OCI-LY1 (cell line): ENCODE measurements around the gene CNTNAP4.

Source experiments
- H2AFZ ChIP-seq: fragments of 200-600 bp; sonication (generic), shearing (Covaris generic); 2 replicates; pipeline ENCODE4 v1.6.0; 2014; ENCODE audit warnings: antibody characterized with exemption, mild to moderate bottlenecking, low read length
- H3F3A ChIP-seq: fragments of 200-600 bp; sonication (generic), shearing (Covaris generic); 2 replicates; pipeline ENCODE4 v1.6.0; 2014; ENCODE audit warnings: mild to moderate bottlenecking, antibody characterized with exemption, low read length, moderate library complexity; ENCODE audit not compliant: insufficient read depth
- H3K27ac ChIP-seq: fragments of 200-600 bp; sonication (generic); 2 replicates; pipeline ENCODE4 v1.5.1; 2014; ENCODE audit warnings: low read length, mixed run types, mild to moderate bottlenecking, low read depth; ENCODE audit not compliant: poor library complexity, severe bottlenecking
- H3K27me3 ChIP-seq: fragments of 200-600 bp; sonication (generic); 2 replicates; pipeline ENCODE4 v1.6.0; 2014; ENCODE audit warnings: antibody characterized with exemption, mild to moderate bottlenecking, low read length, moderate library complexity; ENCODE audit not compliant: insufficient read depth
- H3K36me3 ChIP-seq: fragments of 200-600 bp; sonication (generic); 2 replicates; pipeline ENCODE4 v1.6.1; 2014; ENCODE audit warnings: mild to moderate bottlenecking, antibody characterized with exemption, low read length, moderate library complexity, mixed read lengths; ENCODE audit not compliant: insufficient read depth
- H3K4me1 ChIP-seq: fragments of 200-600 bp; sonication (generic); 2 replicates; pipeline ENCODE4 v1.5.1; 2014; ENCODE audit warnings: mild to moderate bottlenecking, low read length, moderate library complexity; ENCODE audit not compliant: insufficient read depth, severe bottlenecking
- H3K4me2 ChIP-seq: fragments of 200-600 bp; sonication (generic), shearing (Covaris generic); 2 replicates; pipeline ENCODE4 v1.6.1; 2014; ENCODE audit warnings: low read length
- H3K4me3 ChIP-seq: fragments of 200-600 bp; sonication (generic); 2 replicates; pipeline ENCODE4 v1.5.1; 2014; ENCODE audit warnings: low read length, low read depth, mild to moderate bottlenecking, mixed read lengths; ENCODE audit not compliant: poor library complexity, severe bottlenecking
- H3K79me2 ChIP-seq: fragments of 200-600 bp; shearing (Covaris generic); 2 replicates; pipeline ENCODE4 v1.6.1; 2016; ENCODE audit warnings: mixed run types, low read length, mixed read lengths; ENCODE audit not compliant: insufficient read depth
- H3K9ac ChIP-seq: fragments of 200-600 bp; sonication (generic), shearing (Covaris generic); 2 replicates; pipeline ENCODE4 v1.6.1; 2014; ENCODE audit warnings: mild to moderate bottlenecking, low read length, mixed read lengths
- H3K9me2 ChIP-seq: fragments of 200-600 bp; sonication (generic), shearing (Covaris generic); 2 replicates; pipeline ENCODE4 v1.6.1; 2014; ENCODE audit warnings: low read depth, mild to moderate bottlenecking, low read length, mixed read lengths
- H3K9me3 ChIP-seq: fragments of 200-600 bp; shearing (Covaris generic); 2 replicates; pipeline ENCODE4 v1.6.1; 2014; ENCODE audit warnings: low read length, mixed read lengths
- H4K20me1 ChIP-seq: fragments of 200-600 bp; sonication (generic), shearing (Covaris generic); 2 replicates; pipeline ENCODE4 v1.6.0; 2016; ENCODE audit warnings: mild to moderate bottlenecking, low read length; ENCODE audit not compliant: insufficient read depth
- CTCF ChIP-seq: fragments of 200-600 bp; sonication (generic), shearing (Covaris generic); IDR thresholded peaks from 2 replicates; pipeline ENCODE4 v1.5.1; 2017; ENCODE audit warnings: mild to moderate bottlenecking, antibody characterized with exemption, low read length, moderate library complexity, mixed read lengths
- EZH2 ChIP-seq: fragments of 200-600 bp; sonication (generic), shearing (Covaris generic); IDR thresholded peaks from 2 replicates; pipeline ENCODE4 v1.8.0; 2017; ENCODE audit warnings: borderline replicate concordance, mixed run types, mild to moderate bottlenecking, antibody characterized with exemption, low read length, moderate library complexity, mixed read lengths

CNTNAP4 gene

DNA sequence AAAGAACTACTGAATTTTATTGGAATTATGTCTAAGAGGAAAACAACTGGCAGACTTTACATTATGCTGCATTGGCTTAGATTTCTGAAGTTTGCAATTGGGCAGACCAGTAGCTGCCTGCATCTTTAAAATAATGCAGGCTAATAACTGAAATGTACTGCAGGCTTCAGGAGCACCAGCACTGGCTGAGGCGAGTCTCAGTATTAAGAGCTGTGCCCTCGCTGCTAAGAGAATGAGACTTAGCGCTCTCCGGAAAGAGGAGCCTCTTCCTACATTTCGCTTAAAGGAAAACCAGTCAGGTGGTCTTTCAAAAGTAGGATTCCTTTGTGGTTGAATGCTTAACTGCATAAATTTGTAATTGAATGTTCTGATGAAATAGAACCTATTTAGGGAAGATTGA is 885 bp downstream of the CNTNAP4 start:
- Histone ChIP-seq H3K79me2 (no peaks in the 10 kb centered on the region), H3K9me2 (no peaks in the 10 kb centered on the region), H3K4me1 (no peaks in the 10 kb centered on the region), H3K4me3 (no peak overlapping the region), H2AFZ (no peak overlapping the region), H3K4me2 (no peak overlapping the region), H3K27ac (no peak overlapping the region), H3F3A (no peaks in the 10 kb centered on the region), H4K20me1 (no peaks in the 10 kb centered on the region), H3K9ac (no peak overlapping the region), H3K36me3 (no peaks in the 10 kb centered on the region), H3K27me3 (no peaks in the 10 kb centered on the region), H3K9me3 (no peaks in the 10 kb centered on the region)
- TF ChIP-seq EZH2: no peak
- no peak for TF ChIP-seq CTCF

DNA sequence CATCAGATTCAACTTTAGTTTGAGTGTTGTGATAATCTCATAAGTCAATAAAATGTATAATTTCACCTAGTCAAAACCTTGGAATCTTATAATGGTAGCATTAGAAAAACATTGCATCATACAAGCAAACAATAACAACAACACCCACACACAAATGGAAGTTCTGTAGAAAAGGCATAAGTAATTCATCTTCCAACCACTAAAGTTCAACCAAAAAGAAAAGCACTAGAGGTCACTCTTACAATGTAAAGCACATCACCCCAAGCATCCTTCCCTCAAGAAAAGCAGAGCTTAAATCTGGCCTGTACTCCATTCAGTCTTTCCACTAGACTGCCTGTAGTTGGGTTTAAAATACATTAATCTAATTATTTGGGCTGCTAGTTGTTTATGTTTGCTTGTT is 1.8 kb downstream of the CNTNAP4 start:
- Histone ChIP-seq H3K9me3 (no peaks in the 10 kb centered on the region), H3K36me3 (no peaks in the 10 kb centered on the region), H4K20me1 (no peaks in the 10 kb centered on the region), H3K4me2 (no peak overlapping the region), H2AFZ (no peak overlapping the region), H3K9ac (no peak overlapping the region), H3K79me2 (no peaks in the 10 kb centered on the region), H3K9me2 (no peaks in the 10 kb centered on the region), H3K27me3 (no peaks in the 10 kb centered on the region), H3K4me3 (no peak overlapping the region), H3K27ac (no peak overlapping the region), H3K4me1 (no peaks in the 10 kb centered on the region), H3F3A (no peaks in the 10 kb centered on the region)
- TF ChIP-seq EZH2 (no peak), CTCF (no peak; the same call in 1 of the 2 replicates)

GRCh38 chr16:76280421-76281215 is 3.4 kb downstream of the CNTNAP4 start:
- no peaks in the 10 kb centered on the region for H3K79me2 ChIP-seq
- H3F3A ChIP-seq: no peaks in the 10 kb centered on the region
- no peaks in the 10 kb centered on the region for H3K27me3 ChIP-seq
- no peaks in the 10 kb centered on the region for H3K36me3 ChIP-seq
- H3K9me2 ChIP-seq: no peaks in the 10 kb centered on the region
- H2AFZ ChIP-seq: no peak overlapping the region
- H3K9ac ChIP-seq: no peak overlapping the region
- H3K27ac ChIP-seq: no peak overlapping the region
- H3K4me1 ChIP-seq: no peaks in the 10 kb centered on the region
- H4K20me1 ChIP-seq: no peaks in the 10 kb centered on the region
- TF ChIP-seq CTCF: no peak
- no peak for TF ChIP-seq EZH2
- no peak overlapping the region for H3K4me3 ChIP-seq
- no peaks in the 10 kb centered on the region for H3K9me3 ChIP-seq
- H3K4me2 ChIP-seq: no peak overlapping the region
